ENCODE measurements around the gene LDLRAD4.

The LDLRAD4 gene

GRCh38 chr18:13232086-13232917 lies 13.7 kb downstream of the LDLRAD4 start:
- no peak for DNase-seq

GRCh38 chr18:13232971-13233786 lies 14.6 kb downstream of the LDLRAD4 start:
- DNase-seq = no peak

- no peak for DNase-seq
These were observed 15.5 kb downstream of the LDLRAD4 start for GRCh38 chr18:13233787-13234783.

- DNase-seq = no peak
These were observed 16.9 kb downstream of the LDLRAD4 start for GRCh38 chr18:13235421-13235831.

GRCh38 chr18:13235981-13236380 lies 17.4 kb downstream of the LDLRAD4 start:
- no peak for DNase-seq

- DNase-seq = no peak
These were observed 17.9 kb downstream of the LDLRAD4 start for GRCh38 chr18:13236411-13236810.

- no peak for DNase-seq
These were observed 18.5 kb downstream of the LDLRAD4 start for GRCh38 chr18:13237073-13237472.

GRCh38 chr18:13237641-13238040 lies 19.1 kb downstream of the LDLRAD4 start:
- no peak for DNase-seq

GRCh38 chr18:13239171-13239956 lies 20.8 kb downstream of the LDLRAD4 start:
- no peak for DNase-seq

GRCh38 chr18:13240060-13240725 lies 21.6 kb downstream of the LDLRAD4 start:
- DNase-seq = no peak

GRCh38 chr18:13241083-13241892 lies 22.7 kb downstream of the LDLRAD4 start:
- DNase-seq = no peak

- no peak for DNase-seq
These were observed 23.3 kb downstream of the LDLRAD4 start for GRCh38 chr18:13241893-13242175.

GRCh38 chr18:13242797-13243196 lies 24.2 kb downstream of the LDLRAD4 start:
- DNase-seq = no peak

GRCh38 chr18:13243363-13243762 lies 24.8 kb downstream of the LDLRAD4 start:
- DNase-seq = no peak

- no peak for DNase-seq
These were observed 25.6 kb downstream of the LDLRAD4 start for GRCh38 chr18:13244135-13244534.

GRCh38 chr18:13245481-13246000 lies 27.0 kb downstream of the LDLRAD4 start:
- DNase-seq = no peak

GRCh38 chr18:13246121-13246520 lies 27.6 kb downstream of the LDLRAD4 start:
- no peak for DNase-seq

GRCh38 chr18:13246591-13246990 lies 28.0 kb downstream of the LDLRAD4 start:
- no peak for DNase-seq

GRCh38 chr18:13247506-13247905 lies 28.9 kb downstream of the LDLRAD4 start:
- no peak for DNase-seq

GRCh38 chr18:13252686-13253410 lies 34.3 kb downstream of the LDLRAD4 start:
- DNase-seq = no peak

Data from bone marrow (tissue), 2 donors.